ENCODE data around the gene NAIF1. TPM values are rescaled to one million over a fixed set of nuclear protein-coding genes. Genes with fewer than 3 reads are reported as not detected.
"Not testable (repeated sequence)": the region's sequence is repeated elsewhere in the genome, so short reads cannot be mapped to it uniquely, and the experiment has no call there.

Gene NAIF1
- total RNA-seq, 1 donor from 2014 or later: 6.2 TPM

DNA sequence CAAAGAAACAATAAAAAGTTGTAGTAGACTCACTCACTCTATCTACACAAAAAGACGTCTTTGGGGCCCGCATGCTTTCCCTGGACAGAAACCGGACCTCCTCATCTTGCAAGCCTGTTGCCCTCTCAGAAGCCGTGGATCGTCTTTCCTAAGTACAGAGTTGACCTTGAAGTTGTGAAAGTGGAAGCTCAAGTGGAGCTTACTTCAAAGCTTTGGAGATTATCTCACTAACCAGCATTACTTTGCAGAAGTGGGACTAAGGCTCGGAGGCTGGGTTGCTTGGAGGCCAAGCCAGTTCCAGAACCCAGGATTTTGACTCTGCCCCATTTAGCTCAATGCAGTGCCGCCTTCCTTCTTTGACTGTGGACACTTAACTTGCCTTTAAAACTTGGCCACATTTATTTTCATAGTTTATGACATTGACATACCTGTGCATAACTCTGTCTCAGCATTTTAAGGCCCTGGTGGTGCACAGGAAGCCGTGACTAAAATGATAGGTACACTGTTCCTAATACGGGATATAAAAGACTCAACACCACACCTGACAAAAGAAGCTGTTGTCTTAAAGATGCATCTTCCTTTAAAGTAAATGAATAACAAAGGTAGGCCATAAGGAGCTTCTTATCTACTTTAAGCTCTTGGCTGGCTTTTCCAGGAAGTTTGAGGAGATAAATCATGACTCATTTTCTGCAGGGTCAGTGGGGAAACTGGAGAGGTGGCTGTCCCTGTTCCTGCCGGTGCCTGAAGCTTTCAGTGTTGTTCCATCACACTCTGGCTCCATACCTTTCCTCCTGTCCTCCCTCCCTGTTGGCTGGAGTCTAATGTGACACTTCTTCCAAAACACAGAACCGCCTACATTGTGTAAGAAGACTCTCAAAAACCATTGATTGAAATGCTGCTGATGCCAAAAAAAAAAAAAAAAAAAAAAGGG, 11.6 kb upstream of the NAIF1 start:
- H3K36me3 Mint-ChIP-seq (ENCODE audit: unreplicated experiment): no peaks in the 10 kb centered on the region
- DNase-seq: no peak
- H3K27ac Mint-ChIP-seq (ENCODE audit: unreplicated experiment): no peak overlapping the region
- H3K4me1 Mint-ChIP-seq (ENCODE audit: low read depth, unreplicated experiment): peaks cover 6% of the 10 kb centered on the region
- no peak overlapping the region for H3K4me3 Mint-ChIP-seq (ENCODE audit: unreplicated experiment)
- TF ChIP-seq, protein P1, sequence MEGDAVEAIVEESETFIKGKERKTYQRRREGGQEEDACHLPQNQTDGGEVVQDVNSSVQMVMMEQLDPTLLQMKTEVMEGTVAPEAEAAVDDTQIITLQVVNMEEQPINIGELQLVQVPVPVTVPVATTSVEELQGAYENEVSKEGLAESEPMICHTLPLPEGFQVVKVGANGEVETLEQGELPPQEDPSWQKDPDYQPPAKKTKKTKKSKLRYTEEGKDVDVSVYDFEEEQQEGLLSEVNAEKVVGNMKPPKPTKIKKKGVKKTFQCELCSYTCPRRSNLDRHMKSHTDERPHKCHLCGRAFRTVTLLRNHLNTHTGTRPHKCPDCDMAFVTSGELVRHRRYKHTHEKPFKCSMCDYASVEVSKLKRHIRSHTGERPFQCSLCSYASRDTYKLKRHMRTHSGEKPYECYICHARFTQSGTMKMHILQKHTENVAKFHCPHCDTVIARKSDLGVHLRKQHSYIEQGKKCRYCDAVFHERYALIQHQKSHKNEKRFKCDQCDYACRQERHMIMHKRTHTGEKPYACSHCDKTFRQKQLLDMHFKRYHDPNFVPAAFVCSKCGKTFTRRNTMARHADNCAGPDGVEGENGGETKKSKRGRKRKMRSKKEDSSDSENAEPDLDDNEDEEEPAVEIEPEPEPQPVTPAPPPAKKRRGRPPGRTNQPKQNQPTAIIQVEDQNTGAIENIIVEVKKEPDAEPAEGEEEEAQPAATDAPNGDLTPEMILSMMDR (IDR thresholded peaks at IDR 0.05; ENCODE audit: partially characterized antibody, unreplicated experiment): no peak
- H3K27me3 Mint-ChIP-seq (ENCODE audit: unreplicated experiment): no peaks in the 10 kb centered on the region
- no peaks in the 10 kb centered on the region for H3K9me3 Mint-ChIP-seq (ENCODE audit: unreplicated experiment)

GRCh38 chr9:128077847-128078503, 10.9 kb upstream of the NAIF1 start:
- no peaks in the 10 kb centered on the region for H3K9me3 Mint-ChIP-seq (ENCODE audit: unreplicated experiment)
- no peak overlapping the region for H3K4me3 Mint-ChIP-seq (ENCODE audit: unreplicated experiment)
- no peak overlapping the region for H3K27ac Mint-ChIP-seq (ENCODE audit: unreplicated experiment)
- H3K36me3 Mint-ChIP-seq (ENCODE audit: unreplicated experiment): no peaks in the 10 kb centered on the region
- H3K4me1 Mint-ChIP-seq (ENCODE audit: low read depth, unreplicated experiment): peaks cover 8% of the 10 kb centered on the region
- no peaks in the 10 kb centered on the region for H3K27me3 Mint-ChIP-seq (ENCODE audit: unreplicated experiment)
- no peak for DNase-seq
- TF ChIP-seq, protein P1 (IDR thresholded peaks at IDR 0.05; ENCODE audit: partially characterized antibody, unreplicated experiment): no peak

- peaks cover 2% of the 10 kb centered on the region for H3K27me3 Mint-ChIP-seq (ENCODE audit: unreplicated experiment)
- no peaks in the 10 kb centered on the region for H3K36me3 Mint-ChIP-seq (ENCODE audit: unreplicated experiment)
- no peak overlapping the region for H3K4me3 Mint-ChIP-seq (ENCODE audit: unreplicated experiment)
- H3K27ac Mint-ChIP-seq (ENCODE audit: unreplicated experiment): no peak overlapping the region
- TF ChIP-seq, protein P1 (IDR thresholded peaks at IDR 0.05; ENCODE audit: partially characterized antibody, unreplicated experiment): no peak
- DNase-seq: no peak
- H3K9me3 Mint-ChIP-seq (ENCODE audit: unreplicated experiment): peaks cover 5% of the 10 kb centered on the region
- peaks cover 18% of the 10 kb centered on the region for H3K4me1 Mint-ChIP-seq (ENCODE audit: low read depth, unreplicated experiment)
These were observed 6.2 kb upstream of the NAIF1 start for GRCh38 chr9:128073253-128073886.

DNA sequence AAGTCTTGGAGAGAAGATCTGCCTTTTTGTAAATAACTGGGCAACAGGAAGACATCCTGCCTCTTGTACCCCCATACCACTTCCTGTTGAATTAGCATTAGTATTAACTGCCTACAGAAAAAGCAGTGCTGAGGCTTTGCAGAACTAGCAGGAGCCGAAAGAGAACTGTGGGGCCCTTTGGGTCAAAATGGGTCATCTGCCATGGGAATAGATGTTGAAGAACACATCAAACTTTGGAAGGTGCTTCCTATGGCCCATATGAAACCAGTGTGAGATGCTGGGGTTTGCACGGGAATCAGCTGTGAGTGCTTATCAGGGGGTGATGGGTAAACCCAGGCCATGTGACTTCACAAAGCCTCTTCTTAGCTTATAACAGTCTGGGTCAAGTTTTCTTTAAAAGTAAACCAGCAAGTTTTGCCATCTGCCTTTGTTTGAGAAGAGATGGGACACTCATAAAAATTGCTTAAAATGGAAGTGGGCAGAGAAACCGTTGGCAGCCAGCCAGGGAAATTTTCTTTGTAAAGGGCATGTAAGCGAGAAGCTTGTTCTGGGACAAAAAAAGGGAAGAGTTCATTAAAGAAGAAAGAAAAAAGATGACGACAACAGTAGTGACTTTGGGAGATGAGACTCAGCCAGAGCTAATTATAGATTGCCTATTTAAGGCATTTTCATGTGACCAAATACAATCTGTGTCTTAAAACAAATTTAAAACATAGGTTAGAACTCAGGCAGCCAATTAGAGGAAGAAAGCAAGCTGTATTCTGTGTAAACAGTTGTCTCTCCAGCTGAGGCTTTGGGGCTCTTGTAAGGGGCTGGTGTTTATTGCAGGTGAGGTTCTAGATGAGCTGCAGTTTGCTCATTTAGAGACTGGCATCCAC, 5.3 kb upstream of the NAIF1 start:
- peaks cover 5% of the 10 kb centered on the region for H3K9me3 Mint-ChIP-seq (ENCODE audit: unreplicated experiment)
- peaks cover 2% of the 10 kb centered on the region for H3K27me3 Mint-ChIP-seq (ENCODE audit: unreplicated experiment)
- DNase-seq: no peak
- peak overlapping the region; percentile 19 for H3K27ac Mint-ChIP-seq (ENCODE audit: unreplicated experiment)
- no peaks in the 10 kb centered on the region for H3K36me3 Mint-ChIP-seq (ENCODE audit: unreplicated experiment)
- no peak overlapping the region for H3K4me3 Mint-ChIP-seq (ENCODE audit: unreplicated experiment)
- H3K4me1 Mint-ChIP-seq (ENCODE audit: low read depth, unreplicated experiment): peaks cover 18% of the 10 kb centered on the region
- TF ChIP-seq, protein P1 (IDR thresholded peaks at IDR 0.05; ENCODE audit: partially characterized antibody, unreplicated experiment): no peak

GRCh38 chr9:128071475-128071874, 4.4 kb upstream of the NAIF1 start:
- not testable (repeated sequence) for H3K27me3 Mint-ChIP-seq (ENCODE audit: unreplicated experiment); H3K4me3 Mint-ChIP-seq (ENCODE audit: unreplicated experiment); H3K36me3 Mint-ChIP-seq (ENCODE audit: unreplicated experiment); H3K9me3 Mint-ChIP-seq (ENCODE audit: unreplicated experiment); H3K27ac Mint-ChIP-seq (ENCODE audit: unreplicated experiment); DNase-seq
- H3K4me1 Mint-ChIP-seq (ENCODE audit: low read depth, unreplicated experiment): peaks cover 18% of the 10 kb centered on the region

All from glutamatergic neuron (in vitro differentiated cells).